ENCODE measurements around the gene GABRD. TPM values are rescaled to one million over a fixed set of nuclear protein-coding genes. Genes with fewer than 3 reads are reported as not detected.

The GABRD gene
- total RNA-seq, 1 donor = not detected

DNA sequence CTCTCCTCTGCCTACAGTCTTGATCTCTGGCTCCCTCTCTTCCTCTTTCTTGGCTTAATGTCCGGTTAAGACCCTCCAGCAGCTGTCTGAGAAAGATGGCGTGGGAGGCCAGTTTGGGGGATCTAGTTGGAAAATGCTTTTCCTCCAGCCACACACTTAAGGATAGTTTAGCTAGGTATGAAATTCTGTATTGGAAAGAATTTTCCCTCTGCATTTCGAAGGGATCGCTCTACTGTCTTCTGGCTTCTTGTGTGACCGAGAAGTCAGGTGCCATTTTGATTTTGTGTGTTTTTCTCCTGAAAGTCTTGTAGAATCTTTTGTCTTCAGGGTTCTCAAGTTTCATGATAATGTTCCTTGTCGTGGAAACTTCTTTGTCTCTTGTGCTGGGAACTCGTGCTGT is 59.0 kb downstream of the GABRD start:
- H4K20me1 ChIP-seq (ENCODE audit: insufficient read depth, low read length) = no peaks in the 10 kb centered on the region
- H3K4me3 ChIP-seq (ENCODE audit: insufficient read depth, low read length) = no peak overlapping the region
- TF ChIP-seq, protein P1, sequence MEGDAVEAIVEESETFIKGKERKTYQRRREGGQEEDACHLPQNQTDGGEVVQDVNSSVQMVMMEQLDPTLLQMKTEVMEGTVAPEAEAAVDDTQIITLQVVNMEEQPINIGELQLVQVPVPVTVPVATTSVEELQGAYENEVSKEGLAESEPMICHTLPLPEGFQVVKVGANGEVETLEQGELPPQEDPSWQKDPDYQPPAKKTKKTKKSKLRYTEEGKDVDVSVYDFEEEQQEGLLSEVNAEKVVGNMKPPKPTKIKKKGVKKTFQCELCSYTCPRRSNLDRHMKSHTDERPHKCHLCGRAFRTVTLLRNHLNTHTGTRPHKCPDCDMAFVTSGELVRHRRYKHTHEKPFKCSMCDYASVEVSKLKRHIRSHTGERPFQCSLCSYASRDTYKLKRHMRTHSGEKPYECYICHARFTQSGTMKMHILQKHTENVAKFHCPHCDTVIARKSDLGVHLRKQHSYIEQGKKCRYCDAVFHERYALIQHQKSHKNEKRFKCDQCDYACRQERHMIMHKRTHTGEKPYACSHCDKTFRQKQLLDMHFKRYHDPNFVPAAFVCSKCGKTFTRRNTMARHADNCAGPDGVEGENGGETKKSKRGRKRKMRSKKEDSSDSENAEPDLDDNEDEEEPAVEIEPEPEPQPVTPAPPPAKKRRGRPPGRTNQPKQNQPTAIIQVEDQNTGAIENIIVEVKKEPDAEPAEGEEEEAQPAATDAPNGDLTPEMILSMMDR (IDR thresholded peaks at IDR 0.05; ENCODE audit: extremely low read depth, low read depth, low read length) = no peak
- no peaks in the 10 kb centered on the region for H3K27me3 ChIP-seq (ENCODE audit: insufficient read depth, low read length)
- no peaks in the 10 kb centered on the region for H3K4me1 ChIP-seq (ENCODE audit: insufficient read depth, low read length)
- H3K79me2 ChIP-seq (ENCODE audit: insufficient read depth, low read length) = no peaks in the 10 kb centered on the region
- no peaks in the 10 kb centered on the region for H3K36me3 ChIP-seq (ENCODE audit: insufficient read depth, low read length)
- peaks cover 2% of the 10 kb centered on the region for H3K9me3 ChIP-seq (ENCODE audit: low read depth, low read length)
- no peak overlapping the region for H3K4me2 ChIP-seq (ENCODE audit: insufficient read depth, low read length)
- H2AFZ ChIP-seq (ENCODE audit: low read length) = no peak overlapping the region
- DNase-seq (ENCODE audit: insufficient read length, low spot score, missing footprints) = no peak
- no peak overlapping the region for H3K27ac ChIP-seq (ENCODE audit: low read depth, low read length)

DNA sequence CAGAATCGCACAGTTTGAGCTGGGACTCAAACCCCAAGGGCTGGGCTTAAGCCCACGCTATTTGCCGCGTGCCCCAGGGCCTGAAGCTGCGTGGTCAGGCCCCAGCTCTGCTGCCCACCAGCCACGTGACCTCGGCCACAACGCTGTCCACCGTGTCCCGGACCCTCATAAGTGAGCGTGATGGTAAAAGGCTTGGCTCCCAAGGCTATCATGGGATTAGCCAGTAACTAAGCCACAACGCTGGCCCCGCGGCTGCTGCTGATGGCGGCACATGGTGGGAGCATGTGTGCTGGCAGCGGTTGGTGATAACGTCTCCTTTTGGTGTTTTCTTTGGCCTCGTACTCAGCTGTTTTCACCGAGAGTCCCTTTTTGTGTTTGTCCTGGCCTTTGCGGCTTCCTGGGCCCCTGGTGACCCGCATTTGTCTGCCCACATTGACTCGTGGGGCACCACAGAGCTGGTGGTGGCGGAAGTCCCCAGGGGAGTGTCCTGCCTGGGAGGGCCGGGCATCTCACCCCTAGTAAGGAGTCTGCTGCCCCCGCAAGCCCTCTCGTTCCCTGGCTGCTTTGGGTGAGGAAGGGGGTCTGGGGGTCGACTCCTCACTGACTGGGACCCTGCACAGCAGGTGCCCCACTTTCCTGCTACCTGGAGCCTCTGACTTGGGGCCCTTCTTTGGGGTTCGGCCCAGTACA is 60.4 kb downstream of the GABRD start:
- Histone ChIP-seq H3K27ac (ENCODE audit: low read depth, low read length) (no peak overlapping the region), H4K20me1 (ENCODE audit: insufficient read depth, low read length) (no peaks in the 10 kb centered on the region), H3K79me2 (ENCODE audit: insufficient read depth, low read length) (no peaks in the 10 kb centered on the region), H3K36me3 (ENCODE audit: insufficient read depth, low read length) (no peaks in the 10 kb centered on the region), H3K4me1 (ENCODE audit: insufficient read depth, low read length) (no peaks in the 10 kb centered on the region), H2AFZ (ENCODE audit: low read length) (no peak overlapping the region), H3K4me3 (ENCODE audit: insufficient read depth, low read length) (no peak overlapping the region), H3K27me3 (ENCODE audit: insufficient read depth, low read length) (no peaks in the 10 kb centered on the region), H3K9me3 (ENCODE audit: low read depth, low read length) (peaks cover 2% of the 10 kb centered on the region), H3K4me2 (ENCODE audit: insufficient read depth, low read length) (no peak overlapping the region)
- TF ChIP-seq, protein P1 (IDR thresholded peaks at IDR 0.05; ENCODE audit: extremely low read depth, low read depth, low read length) = no peak
- DNase-seq (ENCODE audit: insufficient read length, low spot score, missing footprints) = no peak

DNA sequence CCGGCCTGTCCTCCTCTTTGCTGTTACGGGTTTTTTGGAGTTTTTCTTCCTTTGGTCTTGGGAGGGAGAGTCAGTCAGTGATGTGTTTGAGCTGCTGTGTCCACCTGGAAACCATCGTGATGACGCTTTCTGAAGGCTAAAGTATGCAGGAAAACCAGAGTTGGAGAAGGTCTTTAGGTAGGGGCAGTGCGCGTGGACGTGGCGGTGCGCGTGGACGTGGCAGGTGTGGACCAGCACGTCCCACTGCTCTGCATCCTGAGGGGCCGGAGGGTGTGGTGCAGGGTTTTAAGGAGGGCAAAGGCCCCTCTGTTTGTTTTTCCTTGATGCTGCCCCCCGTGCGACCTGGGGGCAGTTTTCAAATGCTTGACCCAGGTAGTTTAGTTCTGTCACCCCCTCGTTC is 61.0 kb downstream of the GABRD start:
- no peaks in the 10 kb centered on the region for H3K79me2 ChIP-seq (ENCODE audit: insufficient read depth, low read length)
- H3K4me2 ChIP-seq (ENCODE audit: insufficient read depth, low read length) = no peak overlapping the region
- H3K9me3 ChIP-seq (ENCODE audit: low read depth, low read length) = peaks cover 2% of the 10 kb centered on the region
- H4K20me1 ChIP-seq (ENCODE audit: insufficient read depth, low read length) = no peaks in the 10 kb centered on the region
- TF ChIP-seq, protein P1 (IDR thresholded peaks at IDR 0.05; ENCODE audit: extremely low read depth, low read depth, low read length) = no peak
- DNase-seq (ENCODE audit: insufficient read length, low spot score, missing footprints) = no peak
- no peaks in the 10 kb centered on the region for H3K4me1 ChIP-seq (ENCODE audit: insufficient read depth, low read length)
- no peaks in the 10 kb centered on the region for H3K36me3 ChIP-seq (ENCODE audit: insufficient read depth, low read length)
- no peak overlapping the region for H3K27ac ChIP-seq (ENCODE audit: low read depth, low read length)
- no peaks in the 10 kb centered on the region for H3K27me3 ChIP-seq (ENCODE audit: insufficient read depth, low read length)
- no peak overlapping the region for H2AFZ ChIP-seq (ENCODE audit: low read length)
- H3K4me3 ChIP-seq (ENCODE audit: insufficient read depth, low read length) = no peak overlapping the region

Other genes with a start within 250 kb of the GABRD start
- gene NADK, start 240.9 kb upstream of the GABRD start, total RNA-seq = 43.9 and 45.6 TPM in 2 replicates
- gene GNB1, start 128.3 kb upstream of the GABRD start, total RNA-seq = 84.6 and 88.7 TPM in 2 replicates
- gene CALML6, start 104.1 kb upstream of the GABRD start, total RNA-seq = 0.29 and 0.36 TPM in 2 replicates
- gene TMEM52, start 100.1 kb upstream of the GABRD start, total RNA-seq = not detected in 2 replicates
- gene CFAP74, start 15.6 kb upstream of the GABRD start, total RNA-seq = not detected in 2 replicates
- gene PRKCZ, start 31.1 kb downstream of the GABRD start, total RNA-seq = 0.29 and 0.72 TPM in 2 replicates
- 18.6 and 25.3 TPM in 2 replicates for gene FAAP20, start 175.4 kb downstream of the GABRD start, total RNA-seq
- 48.9 TPM in 2 replicates for gene SKI, start 209.0 kb downstream of the GABRD start, total RNA-seq

All from osteoblast (primary cell).